SK-N-SH treated with all-trans-retinoic acid at 6 μM for 48 hours (cell line): Measurements from ENCODE around the gene CADM2.

ENCODE experiments used
- ATAC-seq: fragments of 200-7000 bp; cut with Tn5 transposase; 3 replicates; pipeline ENCODE4 v1.9.1; 2020; ENCODE audit warnings: mild to moderate bottlenecking, moderate library complexity
- BACH2 ChIP-seq: fragments of 250-450 bp; sonication (Bioruptor Pico); IDR thresholded peaks from 2 replicates; pipeline ENCODE4 v1.9.0; 2021; ENCODE audit warnings: mild to moderate bottlenecking, borderline replicate concordance
- CSDC2 ChIP-seq: fragments of 250-450 bp; sonication (Bioruptor Pico); IDR thresholded peaks from 2 replicates; pipeline ENCODE4 v1.5.0; 2020; ENCODE audit warnings: mild to moderate bottlenecking, moderate library complexity
- ESRRG ChIP-seq: fragments of 250-450 bp; sonication (Bioruptor Pico); IDR thresholded peaks from 2 replicates; pipeline ENCODE4 v1.6.1; 2021; ENCODE audit warnings: mild to moderate bottlenecking
- GLIS3 ChIP-seq: fragments of 250-450 bp; sonication (Bioruptor Pico); IDR thresholded peaks from 2 replicates; pipeline ENCODE4 v1.5.0; 2020; ENCODE audit warnings: mild to moderate bottlenecking, moderate library complexity
- ISL1 ChIP-seq: fragments of 250-450 bp; sonication (Bioruptor Pico); IDR thresholded peaks from 2 replicates; pipeline ENCODE4 v2.1.2; 2022; ENCODE audit warnings: mild to moderate bottlenecking, moderate library complexity
- OSR1 ChIP-seq: fragments of 250-450 bp; sonication (Bioruptor Pico); IDR thresholded peaks from 2 replicates; pipeline ENCODE4 v1.8.0; 2022; ENCODE audit warnings: moderate library complexity, mild to moderate bottlenecking, inconsistent platforms
- PPARA ChIP-seq: fragments of 250-450 bp; sonication (Bioruptor Pico); IDR thresholded peaks from 2 replicates; pipeline ENCODE4 v1.5.0; 2020; ENCODE audit warnings: mild to moderate bottlenecking, borderline replicate concordance
- RARB ChIP-seq: fragments of 250-450 bp; sonication (Bioruptor Pico); IDR thresholded peaks from 2 replicates; pipeline ENCODE4 v1.8.0; 2021; ENCODE audit warnings: mild to moderate bottlenecking, moderate library complexity
- TCF4 ChIP-seq: fragments of 250-450 bp; sonication (Bioruptor Pico); IDR thresholded peaks from 2 replicates; pipeline ENCODE4 v1.8.0; 2021; ENCODE audit warnings: mild to moderate bottlenecking, moderate library complexity, borderline replicate concordance
- TOX ChIP-seq: fragments of 250-450 bp; sonication (Bioruptor Pico); IDR thresholded peaks from 2 replicates; pipeline ENCODE4 v1.8.0; 2021; ENCODE audit warnings: mild to moderate bottlenecking, moderate library complexity, borderline replicate concordance
- ZC3H10 ChIP-seq: fragments of 250-450 bp; sonication (Bioruptor Pico); IDR thresholded peaks from 2 replicates; pipeline ENCODE4 v1.5.1; 2021; ENCODE audit warnings: mild to moderate bottlenecking, moderate library complexity
- ZFP30 ChIP-seq: fragments of 450-650 bp; formaldehyde crosslinking; IDR thresholded peaks from 2 replicates; pipeline ENCODE4 v1.5.0; 2022; ENCODE audit warnings: mild to moderate bottlenecking, moderate library complexity
- ZNF565 ChIP-seq: fragments of 450-650 bp; formaldehyde crosslinking; conservative IDR thresholded peaks from 2 replicates; pipeline ENCODE4 v1.5.0; 2020; ENCODE audit warnings: low read depth, mild to moderate bottlenecking, moderate library complexity
- ZNF8 ChIP-seq: fragments of 450-650 bp; formaldehyde crosslinking; IDR thresholded peaks from 2 replicates; pipeline ENCODE4 v1.5.0; 2020; ENCODE audit warnings: mild to moderate bottlenecking, moderate library complexity
- TF ChIP-seq, protein P1 (sequence below): fragments of 250-450 bp; sonication (Bioruptor Pico); IDR thresholded peaks from 2 replicates; pipeline ENCODE4 v1.8.0; 2020; ENCODE audit warnings: mild to moderate bottlenecking, moderate library complexity, borderline replicate concordance
- TF ChIP-seq, protein P2 (sequence below): fragments of 250-450 bp; sonication (Bioruptor Pico); IDR thresholded peaks from 2 replicates; pipeline ENCODE4 v1.8.0; 2021; ENCODE audit warnings: low read depth, mild to moderate bottlenecking, moderate library complexity, borderline replicate concordance
- TF ChIP-seq, protein P3 (sequence below): fragments of 250-450 bp; sonication (Bioruptor Pico); IDR thresholded peaks from 2 replicates; pipeline ENCODE4 v1.5.1; 2020; ENCODE audit warnings: low read depth, mild to moderate bottlenecking, moderate library complexity
- TF ChIP-seq, protein P4 (sequence below): fragments of 250-450 bp; sonication (Bioruptor Pico); IDR thresholded peaks from 2 replicates; pipeline ENCODE4 v1.5.0; 2020; ENCODE audit warnings: mild to moderate bottlenecking, moderate library complexity
- TF ChIP-seq, protein P5 (sequence below): fragments of 250-450 bp; sonication (Bioruptor Pico); IDR thresholded peaks from 2 replicates; pipeline ENCODE4 v1.5.1; 2021; ENCODE audit warnings: mild to moderate bottlenecking, moderate library complexity

CADM2 gene

DNA sequence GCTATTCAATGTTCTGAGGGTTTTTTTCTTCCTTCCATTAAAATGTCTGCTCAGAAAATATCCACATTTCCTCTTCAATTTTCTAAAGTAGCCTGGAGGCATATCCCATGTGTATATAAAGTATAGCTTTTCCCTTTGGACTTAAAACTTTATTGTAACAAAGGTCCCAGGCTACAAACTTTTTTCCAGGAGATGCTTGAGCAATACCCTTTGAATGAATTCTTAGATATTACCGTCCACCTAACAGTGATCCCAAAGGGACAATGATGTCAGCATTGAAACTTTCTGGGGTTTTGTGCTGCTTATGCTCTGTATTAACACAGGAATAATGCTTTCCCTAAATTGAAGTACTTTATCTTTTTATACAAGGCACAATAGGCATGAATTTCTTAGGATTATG is 525.2 kb downstream of the CADM2 start (continued):
- TF ChIP-seq, protein P1, sequence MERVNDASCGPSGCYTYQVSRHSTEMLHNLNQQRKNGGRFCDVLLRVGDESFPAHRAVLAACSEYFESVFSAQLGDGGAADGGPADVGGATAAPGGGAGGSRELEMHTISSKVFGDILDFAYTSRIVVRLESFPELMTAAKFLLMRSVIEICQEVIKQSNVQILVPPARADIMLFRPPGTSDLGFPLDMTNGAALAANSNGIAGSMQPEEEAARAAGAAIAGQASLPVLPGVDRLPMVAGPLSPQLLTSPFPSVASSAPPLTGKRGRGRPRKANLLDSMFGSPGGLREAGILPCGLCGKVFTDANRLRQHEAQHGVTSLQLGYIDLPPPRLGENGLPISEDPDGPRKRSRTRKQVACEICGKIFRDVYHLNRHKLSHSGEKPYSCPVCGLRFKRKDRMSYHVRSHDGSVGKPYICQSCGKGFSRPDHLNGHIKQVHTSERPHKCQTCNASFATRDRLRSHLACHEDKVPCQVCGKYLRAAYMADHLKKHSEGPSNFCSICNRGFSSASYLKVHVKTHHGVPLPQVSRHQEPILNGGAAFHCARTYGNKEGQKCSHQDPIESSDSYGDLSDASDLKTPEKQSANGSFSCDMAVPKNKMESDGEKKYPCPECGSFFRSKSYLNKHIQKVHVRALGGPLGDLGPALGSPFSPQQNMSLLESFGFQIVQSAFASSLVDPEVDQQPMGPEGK (CRISPR knock-in tag): no peak
- no peak for TF ChIP-seq ZFP30
- no peak for TF ChIP-seq TOX
- TF ChIP-seq TCF4 (CRISPR knock-in tag): no peak
- no peak for TF ChIP-seq ISL1 (CRISPR knock-in tag)
- TF ChIP-seq, protein P2, sequence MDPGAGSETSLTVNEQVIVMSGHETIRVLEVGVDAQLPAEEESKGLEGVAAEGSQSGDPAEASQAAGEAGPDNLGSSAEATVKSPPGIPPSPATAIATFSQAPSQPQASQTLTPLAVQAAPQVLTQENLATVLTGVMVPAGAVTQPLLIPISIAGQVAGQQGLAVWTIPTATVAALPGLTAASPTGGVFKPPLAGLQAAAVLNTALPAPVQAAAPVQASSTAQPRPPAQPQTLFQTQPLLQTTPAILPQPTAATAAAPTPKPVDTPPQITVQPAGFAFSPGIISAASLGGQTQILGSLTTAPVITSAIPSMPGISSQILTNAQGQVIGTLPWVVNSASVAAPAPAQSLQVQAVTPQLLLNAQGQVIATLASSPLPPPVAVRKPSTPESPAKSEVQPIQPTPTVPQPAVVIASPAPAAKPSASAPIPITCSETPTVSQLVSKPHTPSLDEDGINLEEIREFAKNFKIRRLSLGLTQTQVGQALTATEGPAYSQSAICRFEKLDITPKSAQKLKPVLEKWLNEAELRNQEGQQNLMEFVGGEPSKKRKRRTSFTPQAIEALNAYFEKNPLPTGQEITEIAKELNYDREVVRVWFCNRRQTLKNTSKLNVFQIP (CRISPR knock-in tag): no peak

DNA sequence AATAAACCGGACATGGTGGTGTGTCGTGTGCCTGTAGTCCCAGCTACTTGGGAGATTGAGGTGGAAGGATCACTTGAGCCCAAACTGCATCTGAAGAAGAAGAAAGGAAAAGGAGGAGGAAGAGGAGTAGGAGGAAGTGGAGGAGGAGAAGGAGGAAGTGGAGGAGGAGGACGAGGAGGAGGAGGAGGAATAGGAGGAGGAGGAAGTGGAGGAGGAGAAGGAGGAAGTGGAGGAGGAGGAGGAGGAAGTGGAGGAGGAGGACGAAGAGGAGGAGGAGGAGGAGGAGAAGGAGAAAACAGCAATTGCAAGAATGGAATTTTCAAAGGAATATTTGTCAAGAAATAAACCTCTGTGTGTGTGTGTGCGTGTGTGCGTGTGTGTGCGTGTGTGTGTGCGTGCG is 528.6 kb downstream of the CADM2 start:
- no peak for ATAC-seq
- TF ChIP-seq TCF4 (CRISPR knock-in tag) (no peak), PPARA (CRISPR knock-in tag) (no peak), ZNF565 (CRISPR knock-in tag) (no peak)
- TF ChIP-seq, protein P3, sequence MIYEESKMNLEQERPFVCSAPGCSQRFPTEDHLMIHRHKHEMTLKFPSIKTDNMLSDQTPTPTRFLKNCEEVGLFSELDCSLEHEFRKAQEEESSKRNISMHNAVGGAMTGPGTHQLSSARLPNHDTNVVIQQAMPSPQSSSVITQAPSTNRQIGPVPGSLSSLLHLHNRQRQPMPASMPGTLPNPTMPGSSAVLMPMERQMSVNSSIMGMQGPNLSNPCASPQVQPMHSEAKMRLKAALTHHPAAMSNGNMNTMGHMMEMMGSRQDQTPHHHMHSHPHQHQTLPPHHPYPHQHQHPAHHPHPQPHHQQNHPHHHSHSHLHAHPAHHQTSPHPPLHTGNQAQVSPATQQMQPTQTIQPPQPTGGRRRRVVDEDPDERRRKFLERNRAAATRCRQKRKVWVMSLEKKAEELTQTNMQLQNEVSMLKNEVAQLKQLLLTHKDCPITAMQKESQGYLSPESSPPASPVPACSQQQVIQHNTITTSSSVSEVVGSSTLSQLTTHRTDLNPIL (CRISPR knock-in tag): no peak

DNA sequence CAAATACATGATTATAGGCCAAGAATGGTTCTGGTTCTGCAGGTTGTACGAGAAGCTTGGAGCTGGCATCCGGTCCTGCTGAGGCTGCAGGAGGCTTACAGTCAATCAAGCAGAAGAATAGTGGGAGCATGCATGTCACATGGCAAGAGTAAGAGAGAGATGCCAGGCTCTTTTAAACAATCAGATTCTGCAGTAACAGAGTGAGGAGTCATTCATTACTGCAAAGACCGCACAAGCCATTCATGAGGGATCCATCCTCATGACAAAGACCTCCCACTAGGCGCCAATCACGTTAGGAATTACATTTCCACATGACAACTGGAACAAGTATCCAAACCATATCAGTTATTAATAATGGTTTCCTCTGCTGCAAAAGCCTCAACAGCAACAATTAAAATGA is 536.8 kb downstream of the CADM2 start:
- no peak for TF ChIP-seq BACH2 (CRISPR knock-in tag)
- TF ChIP-seq, protein P2 (CRISPR knock-in tag): no peak
- no peak for ATAC-seq

DNA sequence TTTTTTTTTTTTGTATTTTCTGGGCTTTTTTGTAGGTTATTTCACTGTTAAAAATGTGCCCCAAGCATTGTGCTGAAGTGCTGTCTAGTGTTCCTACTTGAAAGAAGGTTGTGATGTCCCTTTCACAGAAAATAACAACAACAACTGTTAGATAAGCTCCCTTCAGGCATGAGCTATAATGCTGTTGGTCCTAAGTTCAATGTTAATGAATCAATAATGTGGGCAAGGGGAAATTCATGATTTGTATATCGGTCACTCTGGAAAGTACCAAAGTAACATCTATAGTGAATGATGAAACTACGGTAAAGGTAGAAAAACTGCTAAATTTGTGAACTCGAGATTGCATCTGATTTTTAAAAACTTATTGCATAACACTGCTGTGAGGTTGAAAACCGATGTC is 539.4 kb downstream of the CADM2 start:
- ATAC-seq: no peak
- TF ChIP-seq, protein P4, sequence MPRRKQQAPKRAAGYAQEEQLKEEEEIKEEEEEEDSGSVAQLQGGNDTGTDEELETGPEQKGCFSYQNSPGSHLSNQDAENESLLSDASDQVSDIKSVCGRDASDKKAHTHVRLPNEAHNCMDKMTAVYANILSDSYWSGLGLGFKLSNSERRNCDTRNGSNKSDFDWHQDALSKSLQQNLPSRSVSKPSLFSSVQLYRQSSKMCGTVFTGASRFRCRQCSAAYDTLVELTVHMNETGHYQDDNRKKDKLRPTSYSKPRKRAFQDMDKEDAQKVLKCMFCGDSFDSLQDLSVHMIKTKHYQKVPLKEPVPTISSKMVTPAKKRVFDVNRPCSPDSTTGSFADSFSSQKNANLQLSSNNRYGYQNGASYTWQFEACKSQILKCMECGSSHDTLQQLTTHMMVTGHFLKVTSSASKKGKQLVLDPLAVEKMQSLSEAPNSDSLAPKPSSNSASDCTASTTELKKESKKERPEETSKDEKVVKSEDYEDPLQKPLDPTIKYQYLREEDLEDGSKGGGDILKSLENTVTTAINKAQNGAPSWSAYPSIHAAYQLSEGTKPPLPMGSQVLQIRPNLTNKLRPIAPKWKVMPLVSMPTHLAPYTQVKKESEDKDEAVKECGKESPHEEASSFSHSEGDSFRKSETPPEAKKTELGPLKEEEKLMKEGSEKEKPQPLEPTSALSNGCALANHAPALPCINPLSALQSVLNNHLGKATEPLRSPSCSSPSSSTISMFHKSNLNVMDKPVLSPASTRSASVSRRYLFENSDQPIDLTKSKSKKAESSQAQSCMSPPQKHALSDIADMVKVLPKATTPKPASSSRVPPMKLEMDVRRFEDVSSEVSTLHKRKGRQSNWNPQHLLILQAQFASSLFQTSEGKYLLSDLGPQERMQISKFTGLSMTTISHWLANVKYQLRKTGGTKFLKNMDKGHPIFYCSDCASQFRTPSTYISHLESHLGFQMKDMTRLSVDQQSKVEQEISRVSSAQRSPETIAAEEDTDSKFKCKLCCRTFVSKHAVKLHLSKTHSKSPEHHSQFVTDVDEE (CRISPR knock-in tag): no peak
- TF ChIP-seq CSDC2 (CRISPR knock-in tag): no peak
- TF ChIP-seq, protein P1 (CRISPR knock-in tag): no peak
- no peak for TF ChIP-seq ISL1 (CRISPR knock-in tag)
- TF ChIP-seq OSR1 (CRISPR knock-in tag): no peak
- TF ChIP-seq ESRRG (CRISPR knock-in tag): no peak
- TF ChIP-seq, protein P2 (CRISPR knock-in tag): no peak
- TF ChIP-seq RARB (CRISPR knock-in tag): no peak
- no peak for TF ChIP-seq TCF4 (CRISPR knock-in tag)
- TF ChIP-seq ZNF8 (CRISPR knock-in tag): no peak
- no peak for TF ChIP-seq ZC3H10 (CRISPR knock-in tag)
- TF ChIP-seq, protein P5, sequence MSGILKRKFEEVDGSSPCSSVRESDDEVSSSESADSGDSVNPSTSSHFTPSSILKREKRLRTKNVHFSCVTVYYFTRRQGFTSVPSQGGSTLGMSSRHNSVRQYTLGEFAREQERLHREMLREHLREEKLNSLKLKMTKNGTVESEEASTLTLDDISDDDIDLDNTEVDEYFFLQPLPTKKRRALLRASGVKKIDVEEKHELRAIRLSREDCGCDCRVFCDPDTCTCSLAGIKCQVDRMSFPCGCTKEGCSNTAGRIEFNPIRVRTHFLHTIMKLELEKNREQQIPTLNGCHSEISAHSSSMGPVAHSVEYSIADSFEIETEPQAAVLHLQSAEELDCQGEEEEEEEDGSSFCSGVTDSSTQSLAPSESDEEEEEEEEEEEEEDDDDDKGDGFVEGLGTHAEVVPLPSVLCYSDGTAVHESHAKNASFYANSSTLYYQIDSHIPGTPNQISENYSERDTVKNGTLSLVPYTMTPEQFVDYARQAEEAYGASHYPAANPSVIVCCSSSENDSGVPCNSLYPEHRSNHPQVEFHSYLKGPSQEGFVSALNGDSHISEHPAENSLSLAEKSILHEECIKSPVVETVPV (CRISPR knock-in tag): no peak
- TF ChIP-seq PPARA (CRISPR knock-in tag): no peak
- no peak for TF ChIP-seq GLIS3 (CRISPR knock-in tag)
- TF ChIP-seq, protein P3 (CRISPR knock-in tag): no peak
- no peak for TF ChIP-seq TOX
- no peak for TF ChIP-seq ZNF565 (CRISPR knock-in tag)
